Fibroblast of lung (primary cell): Measurements from ENCODE around the gene OSGIN1. TPM values are rescaled to one million over a fixed set of nuclear protein-coding genes. Genes with fewer than 3 reads are reported as not detected.
"Not testable (repeated sequence)": the region's sequence is repeated elsewhere in the genome, so short reads cannot be mapped to it uniquely, and the experiment has no call there.

Source experiments
- DNase-seq, 2 donors: peaks; one replicate each; pipeline versions ENCODE4 v3.0.0 to v3.0.0-alpha.2; 2010; ENCODE audit warnings: low read depth in 2 of 2
- H2AFZ ChIP-seq: 2 replicates; pipeline ENCODE4 v1.5.1; 2012; ENCODE audit warnings: low read length, control low read depth, inconsistent platforms
- H3K27ac ChIP-seq: 2 replicates; pipeline ENCODE4 v1.5.1; 2011; ENCODE audit warnings: low read length, control low read depth; ENCODE audit not compliant: insufficient read depth
- H3K27me3 ChIP-seq: 2 replicates; pipeline ENCODE4 v1.5.1; 2011; ENCODE audit warnings: mild to moderate bottlenecking, low read length; ENCODE audit not compliant: control insufficient read depth, insufficient read depth
- H3K36me3 ChIP-seq: 2 replicates; pipeline ENCODE4 v1.5.1; 2011; ENCODE audit warnings: low read length; ENCODE audit not compliant: control insufficient read depth, insufficient read depth
- H3K4me1 ChIP-seq: 2 replicates; pipeline ENCODE4 v1.5.1; 2011; ENCODE audit warnings: low read length; ENCODE audit not compliant: control insufficient read depth, insufficient read depth; ENCODE audit errors: extremely low read depth
- H3K4me2 ChIP-seq: 2 replicates; pipeline ENCODE4 v1.5.1; 2011; ENCODE audit warnings: low read length, control low read depth; ENCODE audit not compliant: insufficient read depth; ENCODE audit errors: extremely low read depth
- H3K4me3 ChIP-seq, 4 experiments: fragments of 200-600 bp in 1 of 4; sonication (generic) in 1 of 4; replicated peaks in 1 of 4; 2 replicates each; pipeline ENCODE4 v1.5.1; 2011 to 2016; ENCODE audit warnings: low read length in 4 of 4, low read depth in 3 of 4, mild to moderate bottlenecking in 3 of 4, control low read depth in 2 of 4, inconsistent platforms in 1 of 4, mixed read lengths in 1 of 4; ENCODE audit not compliant: insufficient read depth in 1 of 4; ENCODE audit errors: control extremely low read depth in 1 of 4
- H3K79me2 ChIP-seq: 2 replicates; pipeline ENCODE4 v1.5.1; 2012; ENCODE audit warnings: mild to moderate bottlenecking, low read length, inconsistent platforms; ENCODE audit not compliant: control insufficient read depth, insufficient read depth
- H3K9ac ChIP-seq: 2 replicates; pipeline ENCODE4 v1.5.1; 2011; ENCODE audit warnings: mild to moderate bottlenecking, low read length, control low read depth; ENCODE audit not compliant: insufficient read depth
- H3K9me3 ChIP-seq: 2 replicates; pipeline ENCODE4 v1.5.1; 2012; ENCODE audit warnings: low read depth, low read length; ENCODE audit not compliant: control insufficient read depth, insufficient read depth
- H4K20me1 ChIP-seq: 2 replicates; pipeline ENCODE4 v1.5.1; 2011; ENCODE audit warnings: low read length; ENCODE audit not compliant: control insufficient read depth, insufficient read depth; ENCODE audit errors: extremely low read depth
- EZH2 ChIP-seq: IDR thresholded peaks from 2 replicates; pipeline ENCODE4 v1.5.1; 2012; ENCODE audit warnings: low read length, control low read depth, mild to moderate bottlenecking; ENCODE audit errors: missing control alignments
- polyA plus RNA-seq, 2 donors: library from polyadenylated mRNA; depleted of rRNA in 1 of 2; stranded (reverse) in 1 of 2; unstranded in 1 of 2; fragments of >200 nt; gene quantifications; 2 replicates each; pipeline ENCODE4 v1.2.1, GENCODE V29; 2011 to 2012; ENCODE audit warnings: missing spikeins in 1 of 2
- total RNA-seq: library from RNA; depleted of rRNA; stranded (reverse); fragments of >200 nt; gene quantifications from 2 replicates; pipeline ENCODE4 v1.2.1, GENCODE V29; 2014
- TF ChIP-seq, protein P1 (sequence below), 2 donors: IDR thresholded peaks in 1 of 2; conservative IDR thresholded peaks in 1 of 2; 1 replicate in 1 of 2; 2 replicates in 1 of 2; pipeline ENCODE4 v1.5.1; 2011 to 2012; ENCODE audit warnings: low read length in 2 of 2, control low read depth in 1 of 2, inconsistent platforms in 1 of 2, low read depth in 1 of 2, mild to moderate bottlenecking in 1 of 2

OSGIN1 gene
- total and polyA plus RNA-seq, 2 donors (not counting 1 experiment from before 2014, with no cell fraction given), result 2.1 to 6.6 TPM

- H3K27ac ChIP-seq, result no peak overlapping the region
- DNase-seq, result no peak
Measured at GRCh38 chr16:83940119-83940518, 12.9 kb upstream of the OSGIN1 start.

DNA sequence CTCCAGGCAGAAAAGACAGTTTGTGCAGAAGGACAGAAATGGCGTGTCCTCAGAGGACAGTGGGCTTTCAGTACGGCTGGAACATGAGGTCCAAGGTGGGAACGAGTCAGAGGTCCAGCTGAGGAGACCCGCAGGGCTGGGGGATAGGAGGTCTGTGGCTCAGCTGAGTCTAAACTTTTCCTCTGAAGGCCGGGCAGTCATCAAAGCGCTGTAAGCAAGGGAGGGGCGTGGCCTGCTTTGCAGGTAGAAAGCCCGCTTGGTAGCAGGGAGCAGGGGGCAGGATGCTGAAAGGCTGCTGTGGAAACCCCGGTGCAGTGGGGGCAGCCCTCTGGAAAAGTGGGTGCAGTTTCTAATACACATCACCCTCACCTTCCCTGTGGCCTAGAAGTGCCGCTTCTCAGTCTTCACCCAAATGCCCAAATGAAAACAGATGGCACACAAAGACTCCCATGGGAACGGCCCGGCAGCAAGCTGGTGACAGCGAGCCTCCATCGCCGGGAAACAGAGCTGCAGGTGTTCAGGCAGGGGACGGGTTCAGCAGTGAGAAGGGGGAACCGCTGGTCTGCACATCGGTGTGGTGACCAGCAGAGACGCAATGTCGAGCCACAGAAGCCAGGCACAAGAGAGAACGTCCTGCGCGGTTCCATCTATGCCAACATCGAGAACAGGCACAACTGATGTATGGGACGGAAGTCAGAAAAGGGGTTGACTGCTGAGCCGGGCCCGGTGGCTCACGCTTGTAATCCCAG is 12.2 kb upstream of the OSGIN1 start:
- H3K4me1 ChIP-seq, result no peaks in the 10 kb centered on the region
- H3K4me2 ChIP-seq, result no peak overlapping the region
- no peak overlapping the region for H3K4me3 ChIP-seq
- no peaks in the 10 kb centered on the region for H4K20me1 ChIP-seq
- no peak overlapping the region for H3K9ac ChIP-seq
- H3K36me3 ChIP-seq, result no peaks in the 10 kb centered on the region
- TF ChIP-seq, protein P1, sequence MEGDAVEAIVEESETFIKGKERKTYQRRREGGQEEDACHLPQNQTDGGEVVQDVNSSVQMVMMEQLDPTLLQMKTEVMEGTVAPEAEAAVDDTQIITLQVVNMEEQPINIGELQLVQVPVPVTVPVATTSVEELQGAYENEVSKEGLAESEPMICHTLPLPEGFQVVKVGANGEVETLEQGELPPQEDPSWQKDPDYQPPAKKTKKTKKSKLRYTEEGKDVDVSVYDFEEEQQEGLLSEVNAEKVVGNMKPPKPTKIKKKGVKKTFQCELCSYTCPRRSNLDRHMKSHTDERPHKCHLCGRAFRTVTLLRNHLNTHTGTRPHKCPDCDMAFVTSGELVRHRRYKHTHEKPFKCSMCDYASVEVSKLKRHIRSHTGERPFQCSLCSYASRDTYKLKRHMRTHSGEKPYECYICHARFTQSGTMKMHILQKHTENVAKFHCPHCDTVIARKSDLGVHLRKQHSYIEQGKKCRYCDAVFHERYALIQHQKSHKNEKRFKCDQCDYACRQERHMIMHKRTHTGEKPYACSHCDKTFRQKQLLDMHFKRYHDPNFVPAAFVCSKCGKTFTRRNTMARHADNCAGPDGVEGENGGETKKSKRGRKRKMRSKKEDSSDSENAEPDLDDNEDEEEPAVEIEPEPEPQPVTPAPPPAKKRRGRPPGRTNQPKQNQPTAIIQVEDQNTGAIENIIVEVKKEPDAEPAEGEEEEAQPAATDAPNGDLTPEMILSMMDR (conservative IDR thresholded peaks at IDR 0.05 in 1 of 2, IDR thresholded peaks at IDR 0.05 in 1 of 2; ENCODE audit: low read depth in 1 of 2, low read length in 2 of 2), result no peak
- no peak for TF ChIP-seq EZH2
- no peak overlapping the region for H3K27ac ChIP-seq
- H2AFZ ChIP-seq, result no peak overlapping the region
- H3K9me3 ChIP-seq, result no peaks in the 10 kb centered on the region
- no peaks in the 10 kb centered on the region for H3K27me3 ChIP-seq
- DNase-seq, result no peak
- no peaks in the 10 kb centered on the region for H3K79me2 ChIP-seq

More at GRCh38 chr16:83940119-83940518, 12.9 kb upstream of the OSGIN1 start:
- Histone ChIP-seq H4K20me1 (no peaks in the 10 kb centered on the region), H3K36me3 (no peaks in the 10 kb centered on the region), H3K9me3 (no peaks in the 10 kb centered on the region), H3K27me3 (no peaks in the 10 kb centered on the region), H3K4me2 (no peak overlapping the region), H3K9ac (no peak overlapping the region), H3K4me3 (no peak overlapping the region), H3K79me2 (no peaks in the 10 kb centered on the region), H2AFZ (no peak overlapping the region), H3K4me1 (no peaks in the 10 kb centered on the region)
- TF ChIP-seq, protein P1 (conservative IDR thresholded peaks at IDR 0.05 in 1 of 2, IDR thresholded peaks at IDR 0.05 in 1 of 2; ENCODE audit: low read depth in 1 of 2, low read length in 2 of 2), result no peak
- no peak for TF ChIP-seq EZH2

GRCh38 chr16:83941546-83941945 is 11.5 kb upstream of the OSGIN1 start:
- H3K4me2 ChIP-seq, H2AFZ ChIP-seq, H3K4me3 ChIP-seq, H3K27me3 ChIP-seq, H3K9me3 ChIP-seq, H4K20me1 ChIP-seq, H3K36me3 ChIP-seq, H3K9ac ChIP-seq, H3K4me1 ChIP-seq, DNase-seq, H3K27ac ChIP-seq, H3K79me2 ChIP-seq: not testable (repeated sequence)
